Spleen (tissue), 7 donors: ENCODE measurements around the gene F2RL1.

Source experiments
- CTCF ChIP-seq, 11 experiments: fragments of 200-600 bp in 7 of 11; fragments of 450-650 bp in 4 of 11; sonication (generic) in 4 of 11; IDR thresholded peaks in 8 of 11; conservative IDR thresholded peaks in 3 of 11; 1 replicate in 7 of 11; 2 replicates in 4 of 11; pipeline versions ENCODE4 v1.4.0 to v1.8.0; 2016 to 2021; ENCODE audit warnings: antibody characterized with exemption in 11 of 11, inconsistent platforms in 4 of 11, mild to moderate bottlenecking in 1 of 11
- POLR2A ChIP-seq, 3 donors: fragments of 450-650 bp; IDR thresholded peaks; one replicate each; pipeline ENCODE4 v1.5.1; 2017; ENCODE audit warnings: antibody characterized with exemption in 3 of 3, mild to moderate bottlenecking in 1 of 3
- POLR2AphosphoS5 ChIP-seq, 3 donors: sonication (generic); formaldehyde crosslinking; IDR thresholded peaks; one replicate each; pipeline ENCODE4 v1.5.1; 2017; ENCODE audit warnings: antibody characterized with exemption in 3 of 3
- donor health status: DM: no; HTN: no; CAD: no; lungs with moderate emphysema.
- donor health status: DM: no; HTN: no; CAD: no.
- donor health status: DM: no; HTN: no; CAD: no.

GRCh38 chr5:76874088-76874581, 55.3 kb downstream of the F2RL1 start:
- no peak for TF ChIP-seq CTCF (IDR thresholded peaks at IDR 0.05 in 8 of 11, conservative IDR thresholded peaks at IDR 0.05 in 3 of 11)
- no peak for TF ChIP-seq POLR2AphosphoS5 (IDR thresholded peaks at IDR 0.05)
- no peak for TF ChIP-seq POLR2A (IDR thresholded peaks at IDR 0.05)
